Activated gamma-delta T cell treated with Interleukin-2 at 50 U/mL for 16 hours (primary cell): ENCODE results near the gene PARN.
"Not testable (repeated sequence)": the region's sequence is repeated elsewhere in the genome, so short reads cannot be mapped to it uniquely, and the experiment has no call there.

Experiments
- DNase-seq: peaks from one replicate; pipeline ENCODE4 v3.0.0-alpha.2; 2020

Gene PARN, protein sequence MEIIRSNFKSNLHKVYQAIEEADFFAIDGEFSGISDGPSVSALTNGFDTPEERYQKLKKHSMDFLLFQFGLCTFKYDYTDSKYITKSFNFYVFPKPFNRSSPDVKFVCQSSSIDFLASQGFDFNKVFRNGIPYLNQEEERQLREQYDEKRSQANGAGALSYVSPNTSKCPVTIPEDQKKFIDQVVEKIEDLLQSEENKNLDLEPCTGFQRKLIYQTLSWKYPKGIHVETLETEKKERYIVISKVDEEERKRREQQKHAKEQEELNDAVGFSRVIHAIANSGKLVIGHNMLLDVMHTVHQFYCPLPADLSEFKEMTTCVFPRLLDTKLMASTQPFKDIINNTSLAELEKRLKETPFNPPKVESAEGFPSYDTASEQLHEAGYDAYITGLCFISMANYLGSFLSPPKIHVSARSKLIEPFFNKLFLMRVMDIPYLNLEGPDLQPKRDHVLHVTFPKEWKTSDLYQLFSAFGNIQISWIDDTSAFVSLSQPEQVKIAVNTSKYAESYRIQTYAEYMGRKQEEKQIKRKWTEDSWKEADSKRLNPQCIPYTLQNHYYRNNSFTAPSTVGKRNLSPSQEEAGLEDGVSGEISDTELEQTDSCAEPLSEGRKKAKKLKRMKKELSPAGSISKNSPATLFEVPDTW

DNA sequence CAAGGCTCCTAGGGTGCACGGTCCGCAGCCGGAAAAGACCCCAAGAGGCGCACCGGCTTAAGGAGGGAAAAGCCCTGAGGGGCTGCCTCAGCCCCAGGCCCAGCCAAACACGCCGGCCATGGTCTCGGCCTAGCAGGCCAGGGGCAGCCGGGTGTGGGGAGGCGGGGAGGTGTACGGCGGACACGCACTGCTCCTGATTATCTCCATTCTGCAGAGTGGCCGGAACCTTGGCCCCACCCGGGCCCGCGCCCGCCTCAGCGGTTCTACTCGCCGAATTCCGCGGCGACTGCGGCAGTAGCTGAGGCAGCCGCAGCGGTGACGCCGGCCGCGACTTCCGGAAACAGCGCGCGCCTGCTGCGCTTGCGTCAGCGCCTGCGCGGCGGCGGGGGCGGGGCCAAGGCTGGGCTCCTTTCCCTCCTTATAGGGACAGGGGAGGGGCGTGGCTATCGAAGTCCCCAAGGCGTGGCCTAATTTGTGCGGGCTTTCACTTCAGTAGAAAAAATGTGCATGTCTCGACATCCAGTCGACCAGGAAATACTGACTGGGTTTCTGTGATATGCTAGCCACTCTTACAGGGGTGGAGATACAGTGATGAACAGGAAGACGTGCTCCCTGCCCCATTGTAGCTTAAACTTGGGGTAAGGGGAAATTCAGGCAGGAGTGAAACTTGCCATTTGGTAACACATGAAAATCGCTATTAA is at the start of gene PARN:
Gene PARN, minus strand, starts transcription at position 342 of the 701 bp plus-strand sequence. Its CDS starts 135 bp downstream, at position 207.
- peak; percentile 98 for DNase-seq

GRCh38 chr16:14678748-14679497 is 48.9 kb upstream of the PARN start:
- DNase-seq: no peak

- DNase-seq: no peak
Measured at GRCh38 chr16:14677627-14678026, 47.6 kb upstream of the PARN start.

- DNase-seq: no peak
Measured at GRCh38 chr16:14676633-14677032, 46.6 kb upstream of the PARN start.

- no peak for DNase-seq
Measured at GRCh38 chr16:14672403-14672971, 42.4 kb upstream of the PARN start.

- no peak for DNase-seq
Measured at GRCh38 chr16:14669776-14670175, 39.7 kb upstream of the PARN start.

DNA sequence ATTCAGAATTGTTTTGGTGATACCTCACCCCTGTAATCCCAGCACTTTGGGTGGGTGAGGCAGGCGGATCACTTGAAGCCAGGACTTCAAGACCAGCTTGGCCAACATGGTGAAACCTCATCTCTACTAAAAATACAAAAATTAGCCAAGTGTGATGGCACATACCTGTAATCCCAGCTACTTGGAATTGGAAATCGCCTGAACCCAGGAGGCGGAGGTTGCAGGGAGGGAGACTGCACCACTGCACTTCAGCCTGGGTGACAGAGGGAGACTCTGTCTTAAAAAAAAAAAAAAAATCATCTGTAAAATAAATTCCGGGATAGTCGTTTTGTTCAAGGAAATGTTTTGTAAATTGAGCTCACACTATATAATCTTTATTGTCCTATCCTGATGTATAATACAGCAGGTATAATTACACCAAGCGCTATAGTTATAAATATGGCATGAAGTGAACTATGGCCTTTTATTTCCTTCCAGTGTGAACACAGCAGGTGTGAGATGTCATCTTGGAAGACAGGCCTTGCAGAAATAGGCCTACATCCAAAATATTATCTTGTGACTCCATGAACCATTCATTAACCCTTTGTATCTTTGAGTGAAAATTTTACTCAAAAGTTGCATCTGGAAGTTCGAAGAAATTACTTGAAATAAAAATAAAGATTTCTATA is 38.6 kb upstream of the PARN start:
- DNase-seq: no peak

- DNase-seq: no peak
Measured at GRCh38 chr16:14667347-14668266, 37.5 kb upstream of the PARN start.

DNA sequence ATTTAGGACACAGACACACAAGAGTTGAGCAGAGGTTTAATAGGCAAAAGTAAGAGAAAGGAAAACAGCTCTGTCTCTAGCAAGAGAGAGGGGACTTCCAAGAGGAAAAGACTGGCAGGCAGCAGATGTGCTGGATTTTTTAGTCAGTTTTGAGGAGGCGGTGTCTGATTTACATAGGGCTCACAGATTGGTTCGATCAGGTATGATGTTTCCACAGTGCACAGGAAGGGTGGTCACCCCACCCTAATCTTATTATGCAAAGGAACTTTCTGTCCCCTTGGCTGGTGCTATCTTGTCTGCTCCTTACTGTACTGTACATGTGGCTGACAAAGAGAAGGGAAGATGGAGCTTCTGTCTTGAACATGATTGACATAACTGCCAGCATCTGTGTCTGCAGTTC is 28.0 kb upstream of the PARN start:
- DNase-seq: no peak

DNA sequence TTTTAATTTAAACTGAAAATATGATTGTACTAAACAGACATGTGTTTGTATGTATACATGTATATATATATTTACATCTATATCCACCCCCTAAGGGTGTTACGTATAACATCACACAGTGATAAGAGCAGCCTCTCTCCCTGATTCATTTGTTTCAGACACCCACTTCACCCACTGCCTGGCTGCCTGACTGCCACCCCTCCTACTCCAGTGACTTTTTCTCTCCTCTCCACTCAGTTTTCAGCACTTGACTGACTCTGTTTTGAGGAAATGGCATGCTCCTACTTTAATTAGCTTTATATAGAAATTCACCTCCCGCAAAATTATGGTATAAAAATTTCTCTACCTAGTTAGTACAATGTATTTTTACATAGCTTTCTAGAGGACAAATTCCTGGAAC is 22.7 kb upstream of the PARN start:
- no peak for DNase-seq

GRCh38 chr16:14650629-14651028 is 20.6 kb upstream of the PARN start:
- DNase-seq: no peak

DNA sequence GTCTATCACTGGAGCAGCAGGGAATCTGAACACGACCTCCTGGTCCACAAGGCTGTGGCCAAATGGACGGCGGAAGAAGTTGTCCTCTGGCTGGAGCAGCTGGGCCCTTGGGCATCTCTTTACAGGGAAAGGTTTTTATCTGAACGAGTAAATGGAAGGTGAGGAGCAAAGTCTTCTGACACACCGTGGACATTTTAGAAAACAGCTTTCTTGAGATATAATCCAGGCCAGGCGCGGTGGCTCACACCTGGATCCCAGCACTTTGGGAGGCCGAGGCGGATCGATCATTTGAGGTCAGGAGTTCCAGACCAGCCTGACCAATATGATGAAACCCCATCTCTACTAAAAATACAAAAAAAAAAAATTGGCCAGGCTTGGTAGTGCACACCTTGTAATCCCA is 19.8 kb upstream of the PARN start:
- no peak for DNase-seq

- no peak for DNase-seq
Measured at GRCh38 chr16:14641926-14642325, 11.9 kb upstream of the PARN start.

DNA sequence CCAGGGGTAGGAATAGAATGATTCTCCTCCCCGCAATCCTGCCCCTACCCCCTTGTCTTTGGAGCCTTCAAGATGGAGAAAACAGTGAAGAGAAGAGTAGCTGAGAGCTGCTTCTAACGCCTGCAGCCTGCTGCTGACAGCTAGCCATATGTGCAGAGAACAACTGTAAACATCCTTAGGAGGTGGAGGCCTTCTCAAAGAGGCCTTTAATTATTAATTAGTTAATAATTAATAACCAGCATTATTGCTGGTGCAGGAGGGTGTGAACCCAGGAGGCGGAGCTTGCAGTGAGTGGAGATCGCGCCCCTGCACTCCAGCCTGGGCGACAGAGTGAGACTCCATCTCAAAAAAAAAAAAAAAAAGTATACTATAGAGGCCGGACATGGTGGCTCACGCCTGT is 11.1 kb upstream of the PARN start:
- DNase-seq: no peak

DNA sequence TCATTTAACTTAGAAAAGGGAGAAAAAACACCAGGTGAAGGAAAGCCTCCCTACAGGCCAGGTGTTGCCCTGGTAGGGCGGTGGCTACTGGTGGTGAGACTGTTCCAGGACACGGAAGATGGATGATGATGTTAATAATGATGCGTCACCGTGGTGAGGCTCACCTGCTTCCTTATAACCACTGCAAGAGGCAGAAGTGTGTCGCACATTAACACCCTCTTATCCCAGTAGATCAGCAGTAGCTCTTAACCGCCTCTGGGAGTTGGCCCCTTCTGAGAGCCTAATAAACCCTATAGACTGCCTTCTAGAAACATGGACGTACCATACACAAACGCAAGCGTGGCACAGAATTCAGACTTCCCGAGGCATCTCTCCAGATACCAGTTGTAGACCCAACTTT is 10.5 kb upstream of the PARN start:
- no peak for DNase-seq

- DNase-seq: not testable (repeated sequence)
Measured at GRCh38 chr16:14636951-14637240, 6.8 kb upstream of the PARN start.

DNA sequence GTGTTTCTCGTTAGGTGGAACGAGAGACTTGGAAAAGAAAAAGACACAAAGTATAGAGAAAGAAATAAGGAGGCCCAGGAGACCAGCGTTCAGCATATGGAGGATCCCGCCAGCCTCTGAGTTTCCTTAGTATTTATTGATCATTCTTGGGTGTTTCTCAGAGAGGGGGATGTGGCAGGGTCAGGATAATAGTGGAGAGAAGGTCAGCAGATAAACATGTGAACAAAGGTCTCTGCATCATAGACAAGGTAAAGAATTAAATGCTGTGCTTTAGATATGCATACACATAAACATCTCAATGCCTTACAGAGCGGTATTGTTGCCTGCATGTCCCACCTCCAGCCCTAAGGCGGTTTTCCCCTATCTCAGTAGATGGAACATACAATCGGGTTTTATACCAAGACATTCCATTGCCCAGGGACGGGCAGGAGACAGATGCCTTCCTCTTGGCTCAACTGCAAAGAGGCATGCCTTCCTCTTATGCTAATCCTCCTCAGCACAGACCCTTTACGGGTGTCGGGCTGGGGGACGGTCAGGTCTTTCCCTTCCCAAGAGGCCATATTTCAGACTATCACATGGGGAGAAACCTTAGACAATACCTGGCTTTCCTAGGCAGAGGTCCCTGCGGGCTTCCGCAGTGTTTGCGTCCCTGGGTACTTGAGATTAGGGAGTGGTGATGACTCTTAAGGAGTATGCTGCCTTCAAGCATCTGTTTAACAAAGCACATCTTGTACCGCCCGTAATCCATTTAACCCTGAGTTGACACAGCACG is 6.3 kb upstream of the PARN start:
- not testable (repeated sequence) for DNase-seq

DNA sequence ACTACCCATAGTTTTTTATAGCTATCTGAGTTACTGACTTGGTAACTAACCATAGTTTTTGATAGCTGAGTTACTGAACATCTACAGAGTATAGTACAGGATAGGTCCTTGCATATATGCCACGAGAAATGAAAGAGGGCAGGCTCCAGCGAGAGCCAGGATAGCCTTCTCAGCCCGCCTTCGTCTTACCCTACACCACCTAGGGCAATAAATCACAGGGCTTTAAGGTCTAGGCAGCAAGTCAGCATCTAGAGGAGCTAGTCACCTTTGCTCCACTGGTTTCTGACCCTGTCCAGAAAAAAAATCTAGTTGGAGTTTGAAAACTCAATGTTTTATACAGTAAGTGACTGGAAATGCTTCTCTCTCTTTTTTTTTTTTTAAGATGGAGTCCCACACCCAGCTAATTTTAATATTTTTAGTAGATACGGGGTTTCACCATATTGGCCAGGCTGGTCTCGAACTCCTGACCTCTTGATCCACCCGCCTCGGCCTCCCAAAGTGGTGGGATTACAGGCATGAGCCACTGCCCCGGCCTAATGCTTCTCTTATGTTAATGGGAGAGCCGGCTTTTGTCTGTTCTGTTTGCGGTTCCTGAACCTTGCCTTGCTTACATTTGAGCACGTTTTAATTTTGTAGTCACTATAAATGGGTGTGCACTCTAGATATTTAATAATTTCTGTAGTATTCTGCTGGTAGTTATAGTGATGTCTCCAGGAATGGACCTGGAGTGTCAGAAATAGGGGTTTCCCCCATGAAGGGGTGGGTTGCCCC is 5.5 kb upstream of the PARN start:
- DNase-seq: no peak

- DNase-seq: no peak
Measured at GRCh38 chr16:14634389-14634725, 4.3 kb upstream of the PARN start.
